GM12875 (cell line): ENCODE results near the gene SHLD1.

Source experiments
- H3K4me3 ChIP-seq: one replicate; pipeline ENCODE4 v1.5.1; 2011; ENCODE audit warnings: low read depth, low read length, control low read depth
- CTCF ChIP-seq: IDR thresholded peaks from 2 replicates; pipeline ENCODE4 v1.5.1; 2011; ENCODE audit warnings: low read depth, mild to moderate bottlenecking, control low read depth, inconsistent platforms, low read length, moderate library complexity, borderline replicate concordance; ENCODE audit not compliant: insufficient read depth

Gene SHLD1

GRCh38 chr20:5862703-5863039 is 112.5 kb downstream of the SHLD1 start:
- TF ChIP-seq CTCF = no peak
- no peak overlapping the region for H3K4me3 ChIP-seq

- H3K4me3 ChIP-seq = no peak overlapping the region
- no peak for TF ChIP-seq CTCF
These were observed 113.0 kb downstream of the SHLD1 start for GRCh38 chr20:5863040-5863833.

- no peak for TF ChIP-seq CTCF
These were observed 114.2 kb downstream of the SHLD1 start for GRCh38 chr20:5864428-5864827.

GRCh38 chr20:5864873-5865587 is 114.8 kb downstream of the SHLD1 start:
- no peak overlapping the region for H3K4me3 ChIP-seq
- TF ChIP-seq CTCF = no peak

More at GRCh38 chr20:5864428-5864827, 114.2 kb downstream of the SHLD1 start:
- H3K4me3 ChIP-seq = no peak overlapping the region

- no peak overlapping the region for H3K4me3 ChIP-seq
- no peak for TF ChIP-seq CTCF
These were observed 115.4 kb downstream of the SHLD1 start for GRCh38 chr20:5865604-5866003.

- TF ChIP-seq CTCF = no peak
- no peak overlapping the region for H3K4me3 ChIP-seq
These were observed 120.4 kb downstream of the SHLD1 start for GRCh38 chr20:5870568-5870981.
